ENCODE data around the gene KTI12.

The KTI12 gene

GRCh38 chr1:52033190-52034049 is at the start of gene KTI12:
Gene KTI12 (minus strand): TSS chr1:52033810. CDS start chr1:52033761, 49 bp downstream.
- TF ChIP-seq, protein P1, sequence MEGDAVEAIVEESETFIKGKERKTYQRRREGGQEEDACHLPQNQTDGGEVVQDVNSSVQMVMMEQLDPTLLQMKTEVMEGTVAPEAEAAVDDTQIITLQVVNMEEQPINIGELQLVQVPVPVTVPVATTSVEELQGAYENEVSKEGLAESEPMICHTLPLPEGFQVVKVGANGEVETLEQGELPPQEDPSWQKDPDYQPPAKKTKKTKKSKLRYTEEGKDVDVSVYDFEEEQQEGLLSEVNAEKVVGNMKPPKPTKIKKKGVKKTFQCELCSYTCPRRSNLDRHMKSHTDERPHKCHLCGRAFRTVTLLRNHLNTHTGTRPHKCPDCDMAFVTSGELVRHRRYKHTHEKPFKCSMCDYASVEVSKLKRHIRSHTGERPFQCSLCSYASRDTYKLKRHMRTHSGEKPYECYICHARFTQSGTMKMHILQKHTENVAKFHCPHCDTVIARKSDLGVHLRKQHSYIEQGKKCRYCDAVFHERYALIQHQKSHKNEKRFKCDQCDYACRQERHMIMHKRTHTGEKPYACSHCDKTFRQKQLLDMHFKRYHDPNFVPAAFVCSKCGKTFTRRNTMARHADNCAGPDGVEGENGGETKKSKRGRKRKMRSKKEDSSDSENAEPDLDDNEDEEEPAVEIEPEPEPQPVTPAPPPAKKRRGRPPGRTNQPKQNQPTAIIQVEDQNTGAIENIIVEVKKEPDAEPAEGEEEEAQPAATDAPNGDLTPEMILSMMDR (IDR thresholded peaks at IDR 0.05), result no peak

DNA sequence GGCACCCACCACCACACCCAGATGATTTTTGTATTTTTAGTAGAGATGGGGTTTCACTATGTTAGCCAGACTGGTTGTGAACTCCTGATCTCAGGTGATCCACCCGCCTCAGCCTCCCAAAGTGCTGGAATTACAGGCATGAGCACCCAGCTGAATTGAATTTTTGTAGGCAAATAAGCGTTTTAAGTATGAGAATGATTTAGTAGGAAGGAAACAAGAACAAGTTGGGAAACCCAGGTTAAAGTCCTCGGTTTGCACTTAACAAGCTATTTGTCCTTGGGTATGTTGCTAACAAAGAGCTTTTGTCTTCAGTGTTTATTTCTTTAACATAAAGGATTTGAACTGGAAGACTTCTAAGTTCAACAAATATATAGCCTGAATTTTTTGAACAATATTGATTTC is 46.4 kb upstream of the KTI12 start:
- TF ChIP-seq, protein P1 (IDR thresholded peaks at IDR 0.05), result no peak

GRCh38 chr1:52072291-52072690 is 38.7 kb upstream of the KTI12 start:
- TF ChIP-seq, protein P1 (IDR thresholded peaks at IDR 0.05), result no peak

- TF ChIP-seq, protein P1 (IDR thresholded peaks at IDR 0.05), result no peak
Measured at GRCh38 chr1:52070704-52071103, 37.1 kb upstream of the KTI12 start.

GRCh38 chr1:52063192-52063591 is 29.6 kb upstream of the KTI12 start:
- TF ChIP-seq, protein P1 (IDR thresholded peaks at IDR 0.05), result no peak

DNA sequence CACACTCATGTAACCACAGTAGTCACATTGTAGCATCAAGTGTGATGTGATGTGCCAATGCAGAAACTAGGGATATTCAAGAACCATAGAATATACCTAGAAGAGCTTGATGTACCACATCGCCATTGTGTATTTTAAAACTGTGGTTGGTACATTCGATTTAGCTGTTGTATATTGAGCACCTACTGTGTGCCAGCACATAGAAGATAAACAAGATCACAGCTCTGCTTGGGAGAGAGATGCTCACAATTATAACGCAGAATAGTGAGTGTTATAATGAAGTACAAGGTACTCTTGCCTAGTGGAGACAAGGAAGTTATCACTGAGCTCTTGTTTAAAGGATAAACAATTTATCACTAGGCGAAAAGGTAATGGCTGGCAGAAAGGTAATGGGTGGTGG is 27.2 kb upstream of the KTI12 start:
- TF ChIP-seq, protein P1 (IDR thresholded peaks at IDR 0.05), result no peak

DNA sequence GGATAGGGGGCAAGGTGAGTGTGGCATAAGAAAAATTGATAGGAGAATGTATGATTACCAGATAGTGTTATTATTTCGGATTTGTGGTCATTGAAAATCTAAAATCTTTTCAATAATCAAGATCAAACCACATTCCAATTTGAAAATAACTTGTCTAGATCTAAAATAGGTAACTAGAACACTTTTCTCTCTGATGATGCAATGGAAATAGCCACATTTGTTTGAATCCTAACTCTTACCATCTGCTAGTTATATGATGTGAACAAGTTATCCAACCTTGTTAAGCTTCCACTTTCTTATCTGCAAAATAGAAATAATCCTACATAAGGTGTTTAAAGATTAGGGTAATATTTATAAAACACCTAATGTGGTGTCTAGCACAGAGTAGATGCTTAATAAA is 26.3 kb upstream of the KTI12 start:
- TF ChIP-seq, protein P1 (IDR thresholded peaks at IDR 0.05), result no peak
